ENCODE data around the gene DIAPH1.

DIAPH1 gene

DNA sequence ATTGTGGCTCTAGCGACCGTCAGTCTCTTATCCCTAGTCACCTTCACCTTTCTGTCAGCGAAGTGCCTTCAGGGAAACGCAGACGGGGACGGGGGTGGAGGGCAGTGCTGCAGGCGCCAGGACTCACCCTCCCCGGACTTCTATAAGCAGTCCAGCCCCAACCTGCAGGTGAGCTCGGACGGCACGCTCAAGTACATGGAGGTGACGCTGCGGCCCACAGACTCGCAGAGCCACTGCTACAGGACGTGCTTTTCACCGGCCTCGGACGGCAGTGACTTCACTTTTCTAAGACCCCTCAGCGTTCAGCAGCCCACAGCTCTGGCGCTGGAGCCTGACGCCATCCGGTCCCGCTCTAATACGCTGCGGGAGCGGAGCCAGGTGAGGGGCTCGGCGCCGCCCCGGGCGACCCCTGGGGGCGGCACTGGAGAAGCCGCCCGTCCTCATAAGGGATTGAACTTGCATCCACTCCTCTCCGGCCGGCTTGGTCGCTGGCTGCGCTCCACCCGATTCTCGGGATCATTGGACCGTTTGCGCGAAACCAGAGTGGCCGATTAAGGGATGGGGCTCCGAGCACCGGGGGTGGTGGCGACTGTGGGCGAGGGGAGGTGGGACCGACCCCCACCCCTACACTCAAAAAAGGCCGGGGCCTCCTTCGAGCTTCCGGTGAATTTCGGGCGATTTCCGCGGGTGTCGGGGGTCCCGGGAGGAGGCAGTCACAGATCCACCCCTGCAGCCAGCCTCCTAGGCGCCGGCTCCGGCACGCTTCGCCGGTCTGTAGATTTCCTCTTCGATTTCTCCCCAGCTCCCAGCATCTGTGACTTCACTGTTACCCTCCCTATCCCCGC lies 127.3 kb downstream of the DIAPH1 start:
- H3K27ac Mint-ChIP-seq, result no peak overlapping the region
- H3K27me3 Mint-ChIP-seq, result peaks cover 78% of the 10 kb centered on the region
- H3K36me3 Mint-ChIP-seq (ENCODE audit: low read depth), result no peaks in the 10 kb centered on the region
- H3K9me3 Mint-ChIP-seq, result no peaks in the 10 kb centered on the region
- peak overlapping the region; percentile 71 for H3K4me3 Mint-ChIP-seq
- peaks cover 11% of the 10 kb centered on the region for H3K4me1 Mint-ChIP-seq (ENCODE audit: low read depth)

DNA sequence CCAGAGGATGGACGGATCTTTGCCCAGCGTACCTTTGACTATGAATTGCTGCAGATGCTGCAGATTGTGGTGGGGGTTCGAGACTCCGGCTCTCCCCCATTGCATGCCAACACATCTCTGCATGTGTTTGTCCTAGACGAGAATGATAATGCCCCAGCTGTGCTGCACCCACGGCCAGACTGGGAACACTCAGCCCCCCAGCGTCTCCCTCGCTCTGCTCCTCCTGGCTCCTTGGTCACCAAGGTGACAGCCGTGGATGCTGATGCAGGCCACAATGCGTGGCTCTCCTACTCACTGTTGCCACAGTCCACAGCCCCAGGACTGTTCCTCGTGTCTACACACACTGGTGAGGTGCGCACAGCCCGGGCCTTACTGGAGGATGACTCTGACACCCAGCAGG lies 128.0 kb downstream of the DIAPH1 start:
- Mint-ChIP-seq H3K9me3 (no peaks in the 10 kb centered on the region), H3K36me3 (ENCODE audit: low read depth) (no peaks in the 10 kb centered on the region), H3K4me1 (ENCODE audit: low read depth) (peaks cover 10% of the 10 kb centered on the region), H3K27ac (no peak overlapping the region), H3K4me3 (no peak overlapping the region), H3K27me3 (peaks cover 84% of the 10 kb centered on the region)

DNA sequence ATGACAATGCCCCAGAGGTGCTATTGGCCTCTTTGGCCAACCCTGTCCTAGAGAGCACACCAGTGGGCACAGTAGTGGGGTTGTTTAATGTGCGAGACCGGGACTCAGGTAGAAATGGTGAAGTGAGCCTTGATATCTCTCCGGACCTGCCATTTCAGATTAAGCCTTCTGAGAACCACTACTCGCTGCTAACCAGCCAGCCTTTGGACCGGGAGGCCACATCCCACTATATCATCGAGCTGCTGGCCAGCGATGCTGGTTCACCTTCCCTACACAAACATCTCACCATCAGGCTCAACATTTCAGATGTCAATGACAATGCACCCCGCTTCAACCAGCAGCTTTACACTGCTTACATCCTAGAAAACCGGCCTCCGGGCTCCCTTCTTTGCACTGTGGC lies 128.5 kb downstream of the DIAPH1 start:
- H3K27me3 Mint-ChIP-seq, result peaks cover 84% of the 10 kb centered on the region
- H3K36me3 Mint-ChIP-seq (ENCODE audit: low read depth), result no peaks in the 10 kb centered on the region
- no peak overlapping the region for H3K4me3 Mint-ChIP-seq
- H3K4me1 Mint-ChIP-seq (ENCODE audit: low read depth), result peaks cover 8% of the 10 kb centered on the region
- H3K27ac Mint-ChIP-seq, result no peak overlapping the region
- no peaks in the 10 kb centered on the region for H3K9me3 Mint-ChIP-seq

DNA sequence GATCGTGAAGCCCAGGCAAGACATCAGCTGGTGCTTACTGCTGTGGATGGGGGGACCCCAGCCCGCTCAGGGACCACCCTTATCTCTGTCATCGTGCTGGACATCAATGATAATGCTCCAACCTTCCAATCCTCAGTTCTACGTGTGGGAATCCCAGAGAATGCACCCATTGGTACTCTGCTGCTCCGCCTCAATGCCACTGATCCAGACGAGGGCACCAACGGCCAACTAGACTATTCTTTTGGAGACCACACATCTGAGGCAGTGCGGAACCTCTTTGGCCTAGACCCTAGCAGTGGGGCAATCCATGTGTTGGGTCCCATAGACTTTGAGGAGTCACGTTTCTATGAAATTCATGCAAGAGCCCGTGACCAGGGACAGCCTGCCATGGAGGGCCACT lies 129.0 kb downstream of the DIAPH1 start:
- Mint-ChIP-seq H3K9me3 (no peaks in the 10 kb centered on the region), H3K4me1 (ENCODE audit: low read depth) (peaks cover 12% of the 10 kb centered on the region), H3K27ac (no peak overlapping the region), H3K36me3 (ENCODE audit: low read depth) (no peaks in the 10 kb centered on the region), H3K4me3 (no peak overlapping the region), H3K27me3 (peaks cover 87% of the 10 kb centered on the region)

DNA sequence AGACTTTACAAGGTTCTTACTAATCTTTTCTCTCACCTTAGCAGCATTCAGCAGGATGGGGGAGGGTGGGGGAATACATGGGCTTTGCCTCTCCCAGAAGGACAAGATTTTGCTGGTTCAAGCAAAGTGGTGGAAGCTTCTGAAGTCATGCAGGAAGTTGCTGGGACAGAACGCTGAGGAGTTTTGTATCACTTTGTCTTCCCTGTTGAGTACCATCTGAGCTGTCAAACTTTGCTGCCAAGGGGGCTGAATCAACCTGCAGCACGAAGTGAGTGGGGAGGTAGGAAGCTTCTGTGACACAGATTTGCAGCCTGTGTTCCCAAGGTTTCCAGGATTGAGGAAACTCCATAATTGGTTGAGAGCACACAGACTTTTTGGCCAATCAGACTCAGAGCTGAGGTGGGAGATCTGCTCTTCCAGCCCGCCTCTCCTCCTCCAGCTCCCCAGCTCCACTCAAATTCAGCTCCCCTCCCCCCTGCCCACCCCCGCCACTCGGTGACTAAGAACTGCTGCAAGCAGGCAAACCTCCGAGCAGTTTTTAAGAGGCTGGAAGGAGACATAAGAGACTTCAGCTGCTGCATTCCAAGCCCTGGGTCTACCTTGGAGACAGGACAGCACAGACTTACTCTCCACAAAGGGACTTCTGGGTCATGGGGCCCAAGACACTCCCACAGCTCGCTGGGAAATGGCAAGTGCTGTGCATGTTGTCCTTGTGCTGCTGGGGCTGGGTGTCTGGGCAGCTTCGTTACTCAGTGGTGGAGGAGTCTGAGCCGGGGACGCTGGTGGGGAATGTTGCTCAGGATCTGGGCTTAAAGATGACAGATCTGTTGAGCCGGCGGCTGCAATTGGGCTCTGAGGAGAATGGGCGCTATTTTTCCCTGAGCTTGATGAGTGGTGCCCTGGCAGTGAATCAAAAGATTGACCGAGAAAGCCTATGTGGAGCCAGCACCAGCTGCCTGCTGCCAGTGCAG lies 129.9 kb downstream of the DIAPH1 start, which contains the start of gene PCDHGC5:
PCDHGC5 (plus strand) TSS at position 491 of the 971 bp plus-strand sequence; CDS start at position 651, 160 bp downstream.
- Mint-ChIP-seq H3K36me3 (ENCODE audit: low read depth) (no peaks in the 10 kb centered on the region), H3K27ac (no peak within 1 kb of the TSS), H3K9me3 (no peaks in the 10 kb centered on the region), H3K4me3 (no peak within 1 kb of the TSS), H3K4me1 (ENCODE audit: low read depth) (peaks cover 15% of the 10 kb centered on the region), H3K27me3 (peaks cover 88% of the 10 kb centered on the region)

DNA sequence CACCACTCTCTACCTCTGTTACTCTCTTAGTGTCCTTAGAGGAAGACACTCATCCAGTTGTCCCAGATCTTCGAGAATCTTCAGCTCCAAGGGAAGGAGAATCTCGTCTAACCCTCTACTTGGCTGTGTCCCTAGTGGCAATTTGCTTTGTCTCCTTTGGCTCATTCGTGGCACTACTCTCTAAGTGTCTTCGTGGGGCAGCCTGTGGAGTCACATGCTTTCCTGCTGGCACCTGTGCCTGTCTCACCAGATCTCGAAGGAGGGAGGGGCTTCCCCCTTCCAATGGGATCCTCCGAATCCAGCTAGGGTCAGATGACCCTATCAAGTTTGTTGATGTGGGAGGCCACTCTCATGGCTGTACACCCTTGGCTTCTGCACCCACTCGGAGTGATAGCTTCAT lies 131.7 kb downstream of the DIAPH1 start:
- H3K4me3 Mint-ChIP-seq, result no peak overlapping the region
- H3K27ac Mint-ChIP-seq, result no peak overlapping the region
- no peaks in the 10 kb centered on the region for H3K9me3 Mint-ChIP-seq
- peaks cover 93% of the 10 kb centered on the region for H3K27me3 Mint-ChIP-seq
- H3K36me3 Mint-ChIP-seq (ENCODE audit: low read depth), result no peaks in the 10 kb centered on the region
- H3K4me1 Mint-ChIP-seq (ENCODE audit: low read depth), result peaks cover 13% of the 10 kb centered on the region

DNA sequence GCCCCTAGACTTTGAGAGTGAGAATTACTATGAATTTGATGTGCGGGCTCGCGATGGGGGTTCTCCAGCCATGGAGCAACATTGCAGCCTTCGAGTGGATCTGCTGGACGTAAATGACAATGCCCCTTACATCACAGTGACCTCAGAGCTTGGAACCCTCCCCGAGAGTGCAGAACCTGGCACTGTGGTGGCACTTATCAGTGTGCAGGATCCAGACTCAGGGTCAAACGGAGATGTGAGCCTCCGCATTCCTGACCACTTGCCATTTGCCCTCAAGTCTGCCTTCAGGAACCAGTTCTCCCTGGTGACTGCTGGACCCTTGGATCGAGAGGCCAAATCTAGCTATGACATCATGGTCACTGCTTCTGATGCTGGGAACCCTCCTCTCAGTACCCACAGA lies 132.7 kb downstream of the DIAPH1 start:
- Mint-ChIP-seq H3K27ac (no peak overlapping the region), H3K27me3 (peaks cover 93% of the 10 kb centered on the region), H3K4me1 (ENCODE audit: low read depth) (peaks cover 9% of the 10 kb centered on the region), H3K36me3 (ENCODE audit: low read depth) (no peaks in the 10 kb centered on the region), H3K9me3 (no peaks in the 10 kb centered on the region), H3K4me3 (no peak overlapping the region)

DNA sequence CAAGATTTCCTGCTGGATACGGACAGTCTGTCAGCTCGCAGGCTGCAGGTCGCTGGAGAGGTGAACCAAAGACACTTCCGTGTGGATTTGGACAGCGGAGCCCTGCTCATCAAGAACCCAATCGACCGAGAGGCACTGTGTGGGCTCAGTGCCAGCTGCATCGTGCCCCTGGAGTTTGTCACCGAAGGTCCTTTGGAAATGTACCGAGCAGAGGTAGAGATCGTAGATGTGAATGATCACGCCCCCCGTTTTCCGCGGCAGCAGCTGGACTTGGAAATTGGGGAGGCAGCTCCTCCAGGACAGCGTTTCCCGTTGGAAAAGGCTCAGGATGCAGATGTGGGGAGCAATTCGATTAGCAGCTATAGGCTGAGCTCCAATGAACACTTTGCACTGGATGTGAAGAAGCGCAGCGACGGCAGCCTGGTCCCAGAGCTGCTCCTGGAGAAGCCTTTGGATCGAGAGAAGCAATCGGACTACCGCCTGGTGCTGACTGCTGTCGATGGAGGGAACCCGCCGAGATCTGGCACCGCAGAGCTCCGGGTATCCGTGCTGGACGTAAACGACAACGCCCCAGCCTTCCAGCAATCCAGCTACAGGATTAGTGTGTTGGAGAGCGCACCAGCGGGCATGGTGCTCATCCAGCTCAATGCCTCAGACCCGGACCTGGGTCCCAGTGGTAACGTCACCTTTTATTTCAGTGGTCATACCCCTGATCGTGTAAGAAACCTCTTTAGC lies 133.3 kb downstream of the DIAPH1 start:
- Mint-ChIP-seq H3K36me3 (ENCODE audit: low read depth) (no peaks in the 10 kb centered on the region), H3K27ac (no peak overlapping the region), H3K4me3 (peak overlapping the region; percentile 5), H3K4me1 (ENCODE audit: low read depth) (peaks cover 9% of the 10 kb centered on the region), H3K27me3 (peaks cover 93% of the 10 kb centered on the region), H3K9me3 (no peaks in the 10 kb centered on the region)

DNA sequence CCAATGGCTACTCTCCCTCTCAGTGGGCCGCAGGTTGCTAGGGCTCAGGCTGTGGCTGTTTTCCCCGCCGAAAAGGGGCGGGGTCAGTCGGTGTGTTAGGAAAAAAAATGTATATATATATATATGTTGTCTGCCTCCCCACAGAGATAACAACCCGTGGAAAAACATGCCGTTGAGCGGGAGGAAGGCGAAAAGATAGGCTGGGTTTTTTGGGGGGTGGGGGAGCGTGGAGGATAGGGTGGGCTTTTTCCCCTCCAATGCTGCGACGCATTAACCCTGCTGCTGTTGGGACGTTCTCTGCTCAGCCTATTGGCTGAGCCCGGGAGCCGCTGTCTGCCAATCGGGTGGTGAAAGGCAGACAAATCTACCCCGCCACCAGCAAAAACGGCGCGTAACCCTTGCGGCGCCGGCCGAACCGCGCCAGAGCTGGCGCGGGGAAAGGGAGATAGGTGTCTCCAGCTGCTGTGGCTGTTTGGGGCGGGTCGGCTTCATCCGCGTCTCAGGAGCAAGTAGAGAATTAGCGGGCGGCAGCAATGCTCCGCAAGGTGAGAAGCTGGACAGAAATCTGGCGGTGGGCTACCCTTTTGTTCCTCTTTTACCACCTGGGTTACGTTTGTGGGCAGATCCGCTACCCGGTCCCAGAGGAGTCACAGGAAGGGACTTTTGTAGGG lies 134.0 kb downstream of the DIAPH1 start, which contains the start of gene PCDHGC4:
PCDHGC4 (plus strand) TSS at position 390 of the 671 bp plus-strand sequence; CDS start at position 534, 144 bp downstream.
- no peaks in the 10 kb centered on the region for H3K36me3 Mint-ChIP-seq (ENCODE audit: low read depth)
- H3K4me3 Mint-ChIP-seq, result peak within 1 kb of the TSS; percentile 5
- no peaks in the 10 kb centered on the region for H3K9me3 Mint-ChIP-seq

DNA sequence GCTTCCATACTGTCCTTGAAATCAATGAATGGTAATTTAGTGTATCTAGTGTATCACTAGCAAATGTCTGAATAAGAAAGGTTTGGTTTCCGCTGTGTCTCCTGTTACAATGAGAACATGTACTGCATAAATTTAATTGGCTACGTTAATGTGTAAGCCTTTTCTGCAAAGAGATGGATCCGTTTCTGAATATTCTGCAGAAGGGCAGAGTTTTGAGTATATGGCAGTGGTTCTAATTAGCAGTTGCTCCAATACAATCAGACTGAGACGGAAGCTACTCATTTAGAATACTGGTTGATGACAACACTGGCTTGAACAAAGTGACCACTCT lies 134.5 kb downstream of the DIAPH1 start:
- Mint-ChIP-seq H3K9me3 (no peaks in the 10 kb centered on the region), H3K36me3 (ENCODE audit: low read depth) (no peaks in the 10 kb centered on the region), H3K4me1 (ENCODE audit: low read depth) (peaks cover 9% of the 10 kb centered on the region), H3K4me3 (no peak overlapping the region), H3K27me3 (peaks cover 89% of the 10 kb centered on the region), H3K27ac (no peak overlapping the region)

More for the DNA sequence above, 134.0 kb downstream of the DIAPH1 start, which contains the start of gene PCDHGC4:
- H3K27ac Mint-ChIP-seq, result no peak within 1 kb of the TSS
- peaks cover 9% of the 10 kb centered on the region for H3K4me1 Mint-ChIP-seq (ENCODE audit: low read depth)
- peaks cover 89% of the 10 kb centered on the region for H3K27me3 Mint-ChIP-seq

DNA sequence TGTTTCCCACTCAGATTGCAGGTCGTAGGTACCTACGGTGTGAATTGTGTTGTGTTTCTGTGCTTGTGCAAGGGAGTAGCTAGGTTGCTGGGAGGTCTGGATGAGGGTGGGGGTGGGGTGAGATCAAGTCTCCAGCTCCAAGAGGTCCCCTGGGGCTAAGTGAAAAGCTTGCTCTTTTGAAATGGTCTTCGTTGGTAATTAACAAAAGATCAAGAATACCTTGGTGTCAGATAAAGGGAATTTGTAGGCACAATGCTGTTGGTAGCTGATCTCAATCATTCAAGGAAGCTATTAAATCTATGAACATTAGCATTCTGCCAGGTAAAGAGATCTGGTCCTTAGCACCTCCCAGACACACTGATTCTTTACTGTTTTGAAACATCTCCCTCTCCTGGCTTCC lies 134.9 kb downstream of the DIAPH1 start:
- Mint-ChIP-seq H3K36me3 (ENCODE audit: low read depth) (no peaks in the 10 kb centered on the region), H3K9me3 (no peaks in the 10 kb centered on the region), H3K4me1 (ENCODE audit: low read depth) (peaks cover 9% of the 10 kb centered on the region), H3K27ac (no peak overlapping the region), H3K4me3 (no peak overlapping the region), H3K27me3 (peaks cover 86% of the 10 kb centered on the region)

DNA sequence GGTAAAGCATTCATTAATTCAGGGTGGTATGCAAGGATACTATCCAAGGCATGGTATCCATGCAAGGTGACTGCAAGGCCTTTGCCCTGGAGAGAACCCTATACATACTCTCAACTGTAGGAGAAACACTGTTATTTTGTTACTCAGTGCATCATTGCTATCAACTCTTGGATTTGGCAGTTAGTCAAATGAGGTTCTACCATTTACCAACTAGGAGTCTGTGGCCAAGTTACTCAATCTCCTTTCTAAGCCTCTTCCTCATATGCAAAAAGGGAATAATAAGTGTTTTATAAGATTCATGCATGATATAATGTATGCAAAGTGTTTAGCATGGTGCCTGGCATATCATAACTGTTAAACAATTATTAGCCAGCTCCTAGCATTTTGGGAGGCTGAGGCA lies 139.0 kb downstream of the DIAPH1 start:
- Mint-ChIP-seq H3K27ac (no peak overlapping the region), H3K4me1 (ENCODE audit: low read depth) (peaks cover 22% of the 10 kb centered on the region), H3K27me3 (peaks cover 86% of the 10 kb centered on the region), H3K36me3 (ENCODE audit: low read depth) (no peaks in the 10 kb centered on the region), H3K4me3 (no peak overlapping the region), H3K9me3 (no peaks in the 10 kb centered on the region)

DNA sequence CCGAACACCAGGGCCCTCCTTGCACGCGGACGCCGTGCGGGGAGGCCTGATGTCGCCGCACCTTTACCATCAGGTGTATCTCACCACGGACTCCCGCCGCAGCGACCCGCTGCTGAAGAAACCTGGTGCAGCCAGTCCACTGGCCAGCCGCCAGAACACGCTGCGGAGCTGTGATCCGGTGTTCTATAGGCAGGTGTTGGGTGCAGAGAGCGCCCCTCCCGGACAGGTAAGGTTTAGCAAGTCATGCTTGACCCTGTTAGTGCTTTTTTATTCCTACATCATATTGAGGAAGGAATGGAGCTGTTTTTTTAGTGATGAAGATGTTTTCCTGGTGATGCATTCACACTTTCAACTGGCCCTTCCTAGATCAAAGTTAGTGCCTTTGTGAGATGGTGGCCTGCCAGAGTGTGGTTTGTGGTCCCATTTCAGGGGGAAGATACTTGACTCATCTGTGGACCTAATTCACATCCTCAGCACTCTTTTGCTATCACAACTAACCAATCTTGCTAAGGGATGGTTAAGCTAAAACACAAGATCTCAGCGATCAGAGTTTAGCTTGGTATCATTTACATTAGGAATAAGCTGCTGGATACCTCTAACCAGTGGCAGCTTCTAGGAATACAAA lies 140.4 kb downstream of the DIAPH1 start:
- H3K27ac Mint-ChIP-seq, result no peak overlapping the region
- H3K36me3 Mint-ChIP-seq (ENCODE audit: low read depth), result no peaks in the 10 kb centered on the region
- no peaks in the 10 kb centered on the region for H3K9me3 Mint-ChIP-seq
- peaks cover 78% of the 10 kb centered on the region for H3K27me3 Mint-ChIP-seq
- peaks cover 20% of the 10 kb centered on the region for H3K4me1 Mint-ChIP-seq (ENCODE audit: low read depth)
- no peak overlapping the region for H3K4me3 Mint-ChIP-seq

DNA sequence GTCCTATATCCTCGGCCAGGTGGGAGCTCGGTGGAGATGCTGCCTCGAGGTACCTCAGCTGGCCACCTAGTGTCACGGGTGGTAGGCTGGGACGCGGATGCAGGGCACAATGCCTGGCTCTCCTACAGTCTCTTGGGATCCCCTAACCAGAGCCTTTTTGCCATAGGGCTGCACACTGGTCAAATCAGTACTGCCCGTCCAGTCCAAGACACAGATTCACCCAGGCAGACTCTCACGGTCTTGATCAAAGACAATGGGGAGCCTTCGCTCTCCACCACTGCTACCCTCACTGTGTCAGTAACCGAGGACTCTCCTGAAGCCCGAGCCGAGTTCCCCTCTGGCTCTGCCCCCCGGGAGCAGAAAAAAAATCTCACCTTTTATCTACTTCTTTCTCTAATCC lies 141.0 kb downstream of the DIAPH1 start:
- no peak overlapping the region for H3K27ac Mint-ChIP-seq
- no peaks in the 10 kb centered on the region for H3K9me3 Mint-ChIP-seq
- H3K4me1 Mint-ChIP-seq (ENCODE audit: low read depth), result peaks cover 20% of the 10 kb centered on the region
- no peak overlapping the region for H3K4me3 Mint-ChIP-seq
- peaks cover 72% of the 10 kb centered on the region for H3K27me3 Mint-ChIP-seq
- H3K36me3 Mint-ChIP-seq (ENCODE audit: low read depth), result no peaks in the 10 kb centered on the region
